Activated CD4-positive, alpha-beta T cell treated with anti-CD3 and anti-CD28 coated beads, Interleukin-2, Interleukin-4, amounts not matched to agents 100 ng/mL and 50 ng/mL, durations not matched to agents 16 hours and 8 hours (primary cell): ENCODE measurements around the gene ABHD12B.
"Not testable (repeated sequence)": the region's sequence is repeated elsewhere in the genome, so short reads cannot be mapped to it uniquely, and the experiment has no call there.

Experiments used
- DNase-seq: peaks from one replicate; pipeline ENCODE4 v3.0.0-alpha.2; 2020; ENCODE audit warnings: low spot score

Gene ABHD12B

DNA sequence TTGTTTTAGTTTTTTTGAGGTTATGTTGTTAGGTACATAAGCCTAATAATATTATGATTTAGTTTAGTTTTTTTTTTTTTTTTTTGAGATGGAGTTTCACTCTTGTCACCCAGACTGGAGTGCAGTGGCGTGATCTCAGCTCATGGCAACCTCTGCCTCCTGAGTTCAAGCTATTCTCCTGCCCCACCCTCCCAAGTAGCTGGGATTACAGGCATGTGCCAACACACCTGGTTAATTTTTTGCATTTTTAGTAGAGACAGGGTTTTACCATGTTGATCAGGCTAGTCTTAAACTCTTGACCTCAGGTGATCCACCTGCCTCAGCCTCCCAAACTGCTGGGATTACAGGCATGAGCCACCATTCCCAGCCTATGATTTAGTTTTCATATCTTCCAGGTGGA is 25.2 kb downstream of the ABHD12B start:
- DNase-seq = not testable (repeated sequence)

- DNase-seq = no peak
Measured at GRCh38 chr14:50897658-50898175, 25.9 kb downstream of the ABHD12B start.

- DNase-seq = no peak
Measured at GRCh38 chr14:50901361-50901760, 29.5 kb downstream of the ABHD12B start.

DNA sequence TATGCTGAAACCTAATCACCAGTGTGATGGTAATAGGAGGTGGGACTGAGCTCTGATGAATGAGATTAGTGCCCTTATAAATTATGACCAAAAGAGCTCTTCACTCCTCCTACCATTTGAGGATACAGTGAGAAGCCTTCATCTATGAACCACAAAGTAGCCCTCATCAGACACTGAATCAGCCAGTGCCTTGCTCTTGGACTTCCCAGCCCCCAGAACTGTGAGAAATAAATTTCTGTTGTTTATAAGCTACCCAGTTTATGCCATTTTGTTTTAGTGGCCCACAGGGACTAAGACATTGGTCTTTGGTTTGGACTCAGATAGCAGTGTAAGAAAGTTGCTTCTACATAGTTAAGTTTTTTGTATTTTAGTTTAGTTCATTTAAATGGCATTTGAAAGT is 32.9 kb downstream of the ABHD12B start:
- DNase-seq = no peak

- DNase-seq = no peak
Measured at GRCh38 chr14:50906326-50907065, 34.6 kb downstream of the ABHD12B start.

DNA sequence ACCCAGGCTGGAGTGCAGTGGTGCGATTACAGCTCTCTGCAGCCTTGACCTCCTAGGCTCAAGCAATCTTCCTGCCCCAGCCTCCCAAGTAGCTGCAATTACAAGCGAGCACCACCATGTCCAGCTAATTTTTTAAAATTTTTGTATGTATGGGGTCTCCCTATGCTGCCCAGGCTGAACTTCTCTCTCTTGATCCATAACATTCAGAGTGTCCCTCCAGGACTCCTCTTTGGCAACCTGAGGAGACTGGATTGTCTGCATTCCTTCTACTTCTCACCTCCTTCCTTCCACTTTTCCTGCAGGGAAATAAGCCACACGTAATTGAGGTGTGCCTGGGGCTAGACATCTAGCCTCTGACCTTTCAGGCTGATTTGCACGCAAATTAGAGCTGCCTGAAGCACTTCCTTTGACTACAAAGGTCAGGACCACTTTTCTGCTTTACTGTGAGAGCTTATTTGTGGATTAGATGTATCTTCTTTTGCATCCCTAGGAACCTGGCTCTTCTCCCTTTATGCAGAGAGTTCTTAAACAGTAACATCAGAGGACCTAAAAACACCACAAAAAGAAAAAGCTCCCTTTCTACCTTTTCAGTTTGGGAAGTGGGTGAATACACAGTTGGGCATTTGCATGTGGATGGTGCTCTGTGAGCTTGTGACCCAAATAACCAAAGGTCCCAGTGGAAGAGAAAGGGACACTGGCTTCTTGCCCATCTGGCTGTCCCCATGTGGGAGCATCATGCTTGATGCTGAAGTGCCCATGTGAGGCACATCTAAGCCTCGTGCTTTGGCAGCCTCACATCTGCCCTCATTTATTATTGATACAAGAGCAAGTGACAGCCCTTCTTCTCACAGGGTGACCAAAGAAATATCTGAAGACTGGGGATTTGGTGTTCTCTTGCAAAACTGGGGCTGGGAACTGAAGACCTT is 38.9 kb downstream of the ABHD12B start:
- DNase-seq = no peak

DNA sequence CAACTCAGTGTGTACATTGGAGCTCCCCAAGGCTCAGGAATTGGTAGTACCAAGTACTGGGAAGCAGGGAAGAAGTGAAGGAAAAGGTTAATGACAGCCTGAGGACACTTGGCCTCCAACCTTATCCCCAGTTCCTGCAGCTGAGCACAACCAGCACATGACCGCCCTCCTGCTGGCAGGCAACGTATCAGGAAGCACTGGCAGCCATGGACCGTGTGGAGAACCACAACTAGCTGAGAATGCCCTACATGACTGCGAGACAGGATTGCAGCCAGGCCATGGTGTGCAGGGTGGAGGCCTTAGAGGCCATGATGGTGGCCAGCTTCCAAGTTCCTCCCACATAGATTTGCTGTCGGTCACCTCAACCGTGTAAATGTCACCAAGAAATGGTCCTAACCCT is 45.6 kb downstream of the ABHD12B start:
- DNase-seq = no peak

- not testable (repeated sequence) for DNase-seq
Measured at GRCh38 chr14:50919524-50919923, 47.7 kb downstream of the ABHD12B start.

DNA sequence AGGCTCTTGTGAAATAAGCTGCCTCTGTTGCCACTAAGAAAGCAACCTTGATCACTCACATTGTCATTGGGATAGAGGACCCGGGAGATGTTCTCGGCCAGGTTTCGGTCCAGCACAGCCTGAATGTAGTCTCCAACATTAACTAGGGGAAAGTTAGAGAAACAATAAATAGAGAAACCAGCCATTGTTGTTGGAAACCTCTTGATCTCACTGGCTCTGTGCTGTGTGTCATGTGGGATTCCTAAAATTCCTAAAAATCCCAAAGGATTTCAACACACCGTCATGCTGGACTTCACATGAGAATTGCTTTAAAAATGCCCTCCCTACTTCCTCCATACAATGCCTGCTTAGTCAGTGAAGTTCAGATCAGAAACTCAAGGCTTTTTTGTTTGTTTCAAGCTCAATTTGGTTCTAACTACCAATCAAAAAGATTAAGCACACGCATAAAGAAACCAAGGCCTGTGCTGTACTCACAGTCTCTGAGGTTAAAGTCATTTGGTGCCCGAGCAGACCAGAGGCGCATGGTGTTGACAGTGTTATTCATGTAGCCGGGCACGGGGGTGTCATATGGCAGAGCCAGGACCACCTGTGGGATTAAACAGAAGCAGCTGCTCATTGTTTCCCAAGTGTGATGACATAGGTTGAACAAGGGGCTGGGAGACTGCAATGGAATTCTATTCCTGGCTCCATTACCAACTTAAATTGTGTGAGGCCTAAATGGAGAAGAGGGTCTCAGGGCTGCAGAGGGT is 48.8 kb downstream of the ABHD12B start:
- DNase-seq = no peak

DNA sequence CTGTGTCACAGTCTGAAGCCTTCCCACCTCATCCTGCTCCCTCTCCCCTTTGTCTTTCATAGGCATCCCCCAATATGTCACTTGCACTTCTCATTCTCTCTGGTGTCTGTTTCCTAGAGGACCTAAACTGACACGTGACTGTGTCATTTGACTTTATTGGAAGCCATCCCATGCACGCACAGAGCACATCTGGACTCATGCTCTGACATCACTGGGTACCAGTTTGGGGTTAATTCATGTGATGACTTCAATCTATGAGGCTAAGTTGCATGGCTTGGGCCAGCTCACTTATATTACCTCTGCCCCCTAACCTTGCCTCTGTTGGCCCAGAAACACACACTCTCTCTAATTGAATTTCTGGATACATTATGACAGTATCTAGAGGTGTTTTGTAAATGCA is 51.0 kb downstream of the ABHD12B start:
- DNase-seq = no peak

- no peak for DNase-seq
Measured at GRCh38 chr14:50924236-50924635, 52.4 kb downstream of the ABHD12B start.

DNA sequence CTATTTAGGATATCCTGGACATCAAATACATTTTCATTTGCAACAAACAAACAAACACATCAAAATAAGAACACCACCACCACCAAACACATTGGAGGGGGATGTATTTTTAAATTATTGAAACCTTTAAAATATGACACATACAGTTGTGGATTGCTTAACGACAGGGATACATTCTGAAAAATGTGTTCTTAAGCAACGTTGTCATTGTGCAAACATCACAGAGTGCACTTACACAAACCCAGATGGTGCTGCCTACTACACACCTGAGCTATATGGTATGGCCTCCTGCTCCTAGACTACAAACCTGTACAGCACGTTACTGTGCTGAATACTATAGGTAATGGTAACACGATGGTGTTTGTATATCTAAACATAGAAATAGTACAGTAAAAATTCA is 53.0 kb downstream of the ABHD12B start:
- DNase-seq = no peak

DNA sequence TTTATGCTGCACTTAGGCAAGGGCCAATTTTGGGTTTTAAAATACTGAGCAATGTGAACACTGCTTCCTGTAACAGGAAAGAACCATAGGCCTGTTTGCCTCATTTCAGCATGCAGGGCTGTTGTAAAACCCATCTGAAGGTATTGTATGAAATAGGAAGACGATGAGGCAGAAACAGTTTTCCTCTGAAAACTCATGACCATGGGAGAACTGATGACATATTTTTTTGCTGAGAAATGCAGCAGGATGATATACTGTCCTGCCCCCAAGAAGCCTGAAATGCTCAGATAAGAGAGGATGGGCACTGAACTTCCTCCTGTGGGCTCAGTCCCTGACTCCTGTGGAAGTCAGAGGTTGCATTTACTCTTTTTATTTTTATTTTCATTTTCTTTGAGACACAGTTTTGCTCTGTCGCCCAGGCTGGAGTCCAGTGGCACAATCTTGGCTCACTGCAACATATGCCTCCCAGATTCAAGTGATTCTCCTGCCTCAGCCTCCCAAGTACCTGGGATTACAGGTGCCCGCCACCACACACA is 55.1 kb downstream of the ABHD12B start:
- DNase-seq = no peak

- no peak for DNase-seq
Measured at GRCh38 chr14:50928002-50928635, 56.3 kb downstream of the ABHD12B start.

- DNase-seq = no peak
Measured at GRCh38 chr14:50929506-50929905, 57.7 kb downstream of the ABHD12B start.

DNA sequence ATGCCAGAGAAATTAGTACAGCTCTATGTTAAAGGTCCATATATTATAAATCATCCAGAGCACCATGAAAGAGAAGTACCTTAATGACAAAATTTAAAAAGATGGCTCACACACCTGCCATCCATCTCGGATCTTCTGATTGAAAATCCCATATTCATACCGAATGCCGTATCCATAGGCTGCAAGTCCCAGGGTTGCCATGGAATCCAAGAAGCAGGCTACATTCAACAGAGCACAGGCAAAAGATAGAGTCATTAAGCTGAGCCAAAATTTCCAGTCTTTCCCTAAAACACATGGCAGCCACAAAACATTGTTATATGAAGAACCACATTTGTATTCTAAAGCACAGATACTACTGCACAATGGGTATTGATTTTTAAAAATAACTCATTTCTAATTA is 59.7 kb downstream of the ABHD12B start:
- no peak for DNase-seq

- no peak for DNase-seq
Measured at GRCh38 chr14:50932156-50932555, 60.3 kb downstream of the ABHD12B start.

DNA sequence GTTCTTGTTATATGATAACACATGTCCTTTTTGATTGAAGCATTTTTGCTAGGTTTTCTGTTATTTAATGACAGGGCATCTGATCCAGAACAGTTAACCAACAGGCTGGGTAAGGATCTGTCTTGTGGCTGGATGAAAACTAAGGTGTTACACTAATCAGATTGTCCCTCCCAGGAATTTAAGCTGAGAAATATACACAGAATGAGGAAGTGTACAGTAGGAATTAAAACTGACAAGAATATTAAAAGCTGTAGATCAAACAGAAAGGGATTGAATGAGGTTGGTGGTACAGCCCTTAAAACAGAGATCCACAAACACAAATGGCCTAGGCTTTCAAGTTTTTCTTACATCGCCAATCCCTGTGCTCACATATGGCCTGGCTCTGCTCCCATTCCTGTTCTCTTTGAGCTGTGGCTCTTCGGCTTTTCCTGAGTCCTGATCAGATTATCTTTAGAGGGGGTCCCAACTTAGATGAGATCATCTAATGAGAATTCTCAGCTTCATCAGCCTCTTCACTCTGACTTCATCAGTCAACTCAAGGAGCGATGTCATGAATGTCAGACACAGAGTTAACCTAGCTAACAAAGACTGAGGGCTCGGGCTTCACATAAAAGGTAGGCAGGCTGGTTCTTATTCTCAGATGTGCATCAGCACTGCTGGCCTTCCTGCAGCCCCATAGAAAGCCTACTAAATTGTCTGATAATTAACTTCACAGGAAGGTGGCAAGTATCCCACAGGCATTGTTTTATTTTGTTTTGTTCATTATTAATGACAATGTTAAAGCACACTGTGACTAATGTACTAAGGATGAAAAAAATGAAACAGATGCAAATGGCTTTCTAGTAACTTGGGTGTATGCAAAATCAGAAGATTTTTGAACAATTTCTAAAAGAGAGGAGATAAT is 61.0 kb downstream of the ABHD12B start:
- no peak for DNase-seq

- no peak for DNase-seq
Measured at GRCh38 chr14:50935126-50936015, 63.5 kb downstream of the ABHD12B start.

DNA sequence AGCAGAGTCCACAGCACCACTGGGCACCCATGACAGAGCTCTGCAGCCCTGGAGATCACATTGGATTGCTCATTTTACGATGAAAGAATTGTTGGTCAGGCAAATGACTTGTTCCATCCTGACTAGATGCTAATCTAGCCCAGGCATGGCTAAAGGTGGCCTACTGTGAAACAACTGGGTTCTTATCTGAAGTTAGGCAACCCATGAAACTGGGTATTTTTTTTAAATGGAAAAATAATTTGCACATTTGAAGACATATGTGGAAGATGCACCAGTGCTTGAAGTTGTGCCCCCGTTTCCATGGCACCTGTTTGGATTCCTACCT is 64.1 kb downstream of the ABHD12B start:
- DNase-seq = no peak
